GM13977 (cell line): ENCODE data around the gene HSD3B2.
A peak's percentile ranks its signal among the peaks of the same experiment; 100 is the strongest.

Experiments
- DNase-seq: peaks from one replicate; pipeline ENCODE4 v3.0.0; 2012; ENCODE audit warnings: low spot score
- CTCF ChIP-seq: IDR thresholded peaks from 2 replicates; pipeline ENCODE4 v1.5.1; 2012; ENCODE audit warnings: mild to moderate bottlenecking, control low read depth; ENCODE audit not compliant: insufficient read depth; ENCODE audit errors: extremely low read depth, missing control alignments
- in situ Hi-C: fragments of 300-500 bp; cut with MboI; formaldehyde crosslinking; loops from one replicate; pipeline ENCODE4 v1.12.0; 2022; ENCODE audit warnings: low sequenced_read_pairs, low pct_unique_long_range_greater_than_20kb, mixed read lengths, inconsistent platforms; ENCODE audit not compliant: unreplicated experiment

HSD3B2 gene

GRCh38 chr1:119414950-119415349, at the start of gene HSD3B2:
HSD3B2 (plus strand) TSS chr1:119415150; CDS start chr1:119415420, 270 bp downstream.
- TF ChIP-seq CTCF, result no peak
- no peak for DNase-seq
- in situ Hi-C loops, result no loop called here

GRCh38 chr1:119366424-119366823, 48.5 kb upstream of the HSD3B2 start:
- TF ChIP-seq CTCF, result no peak
- in situ Hi-C loops, result no loop called here

GRCh38 chr1:119367432-119368124, 47.4 kb upstream of the HSD3B2 start:
- TF ChIP-seq CTCF, result peak; percentile 85
- peak; percentile 58 for DNase-seq
- in situ Hi-C loops, result no loop called here

More at GRCh38 chr1:119366424-119366823, 48.5 kb upstream of the HSD3B2 start:
- no peak for DNase-seq

GRCh38 chr1:119368554-119368953, 46.4 kb upstream of the HSD3B2 start, which contains the start of gene HAO2:
HAO2 (plus strand) TSS chr1:119368785; CDS start chr1:119381086, 12,301 bp downstream.
- DNase-seq, result no peak
- in situ Hi-C loops, result no loop called here
- TF ChIP-seq CTCF, result no peak

GRCh38 chr1:119370748-119371147, 44.2 kb upstream of the HSD3B2 start:
- in situ Hi-C loops, result no loop called here
- TF ChIP-seq CTCF, result no peak

GRCh38 chr1:119371815-119372214, 43.1 kb upstream of the HSD3B2 start:
- DNase-seq, result no peak
- no peak for TF ChIP-seq CTCF
- in situ Hi-C loops, result no loop called here

More at GRCh38 chr1:119370748-119371147, 44.2 kb upstream of the HSD3B2 start:
- no peak for DNase-seq
